Common myeloid progenitor, CD34-positive (primary cell): Measurements from ENCODE around the gene ZDHHC14.

Source experiments
- CTCF ChIA-PET: fragments of 350-600 bp; sonication (Branson Sonifier 250); formaldehyde crosslinking; loops from one replicate; lab custom pipeline; 2021; ENCODE audit warnings: antibody characterized with exemption; lab: Charles Lee
- POLR2A ChIA-PET: fragments of 350-600 bp; sonication (Branson Sonifier 250); formaldehyde crosslinking; loops from one replicate; lab custom pipeline; 2021; ENCODE audit warnings: antibody characterized with exemption; lab: Charles Lee
- DNase-seq, 3 donors: peaks; one replicate each; pipeline versions ENCODE4 v3.0.0 to v3.0.0-alpha.2; 2013
- H3K27ac ChIP-seq, 2 experiments: 1 replicate in 1 of 2; 2 replicates in 1 of 2; pipeline ENCODE4 v1.7.0; 2013; ENCODE audit warnings: inconsistent platforms in 2 of 2, low read length in 2 of 2, mild to moderate bottlenecking in 2 of 2, low read depth in 1 of 2, moderate library complexity in 1 of 2; ENCODE audit not compliant: severe bottlenecking in 2 of 2, insufficient read depth in 1 of 2, poor library complexity in 1 of 2
- H3K27me3 ChIP-seq, 5 experiments: replicated peaks in 2 of 5; 1 replicate in 3 of 5; 2 replicates in 2 of 5; pipeline versions ENCODE4 v1.6.1 to v1.7.0; 2013; ENCODE audit warnings: low read length in 4 of 5, mild to moderate bottlenecking in 2 of 5, moderate library complexity in 2 of 5, inconsistent platforms in 1 of 5; ENCODE audit not compliant: insufficient read depth in 5 of 5, control insufficient read depth in 4 of 5
- H3K36me3 ChIP-seq, 4 experiments: 1 replicate in 2 of 4; 2 replicates in 2 of 4; pipeline versions ENCODE4 v1.6.1 to v1.7.0; 2013; ENCODE audit warnings: low read length in 3 of 4, control low read depth in 1 of 4, mild to moderate bottlenecking in 1 of 4; ENCODE audit not compliant: control insufficient read depth in 4 of 4, insufficient read depth in 4 of 4
- H3K4me1 ChIP-seq, 4 experiments: 1 replicate in 3 of 4; 2 replicates in 1 of 4; pipeline versions ENCODE4 v1.6.1 to v1.7.1; 2013; ENCODE audit warnings: low read length in 3 of 4, mild to moderate bottlenecking in 3 of 4, control low read depth in 1 of 4, inconsistent platforms in 1 of 4, moderate library complexity in 1 of 4; ENCODE audit not compliant: control insufficient read depth in 4 of 4, insufficient read depth in 4 of 4; ENCODE audit errors: control extremely low read depth in 1 of 4
- H3K4me3 ChIP-seq, 7 experiments: 1 replicate in 4 of 7; 2 replicates in 3 of 7; pipeline versions ENCODE4 v1.5.1 to v1.7.0; 2013; ENCODE audit warnings: mild to moderate bottlenecking in 7 of 7, low read length in 6 of 7, moderate library complexity in 6 of 7, inconsistent platforms in 2 of 7, low read depth in 2 of 7, control low read depth in 1 of 7; ENCODE audit not compliant: insufficient read depth in 4 of 7, control insufficient read depth in 1 of 7; ENCODE audit errors: extremely low read depth in 1 of 7
- H3K9me3 ChIP-seq, 5 experiments: 1 replicate in 4 of 5; 2 replicates in 1 of 5; pipeline versions ENCODE4 v1.6.1 to v1.7.1; 2013; ENCODE audit warnings: low read length in 4 of 5, mild to moderate bottlenecking in 2 of 5, inconsistent platforms in 1 of 5, low read depth in 1 of 5, moderate library complexity in 1 of 5; ENCODE audit not compliant: control insufficient read depth in 4 of 5, insufficient read depth in 2 of 5; ENCODE audit errors: control extremely low read depth in 1 of 5
- WGBS: methylation state at CpG from one replicate; pipeline ENCODE4 v1.1.5; 2013; ENCODE audit not compliant: insufficient coverage; 5-methylcytosine and 5-hydroxymethylcytosine counted together

Gene ZDHHC14

GRCh38 chr6:157593596-157593995 is 212.6 kb downstream of the ZDHHC14 start:
- no peaks in the 10 kb centered on the region for H3K27me3 ChIP-seq
- H3K36me3 ChIP-seq, result no peaks in the 10 kb centered on the region
- H3K4me1 ChIP-seq, result no peaks in the 10 kb centered on the region
- no peak overlapping the region for H3K27ac ChIP-seq
- no peak overlapping the region for H3K4me3 ChIP-seq
- peaks cover 3 to 20% (median 12%) of the 10 kb centered on the region in 5 experiments for H3K9me3 ChIP-seq
- ChIA-PET CTCF (interaction anchor here (1.3 to 2.5 kb wide), 3 partner anchors 19 to 132 kb away, joined by 3 to 8 read pairs (median 6); no protein-coding TSS in a partner anchor), POLR2A (no interaction called here)
- DNase-seq, result no peak
- WGBS, result 92% methylated on average over 6 of the region's 8 CpGs

- no peaks in the 10 kb centered on the region for H3K36me3 ChIP-seq
- CTCF ChIA-PET, result interaction anchor here (0.8 to 2.5 kb wide), 5 partner anchors 18 to 134 kb away, joined by 3 to 8 read pairs (median 3); no protein-coding TSS in a partner anchor
- H3K4me1 ChIP-seq, result no peaks in the 10 kb centered on the region
- peaks cover 1 to 15% (median 8%) of the 10 kb centered on the region in 5 experiments for H3K9me3 ChIP-seq
- H3K4me3 ChIP-seq, result no peak overlapping the region
- WGBS, result 100% methylated on average over 5 of the region's 7 CpGs
- H3K27me3 ChIP-seq, result no peaks in the 10 kb centered on the region
- H3K27ac ChIP-seq, result no peak overlapping the region
- no peak for DNase-seq
- POLR2A ChIA-PET, result no interaction called here
Observed at GRCh38 chr6:157594292-157594691, 213.3 kb downstream of the ZDHHC14 start.

- no peaks in the 10 kb centered on the region for H3K4me1 ChIP-seq
- ChIA-PET CTCF (interaction anchor here (0.8 to 3.6 kb wide), 11 partner anchors 8 to 280 kb away, joined by 3 to 18 read pairs (median 5); partner anchors contain the start of gene TMEM242), POLR2A (no interaction called here)
- no peak overlapping the region for H3K27ac ChIP-seq
- no peaks in the 10 kb centered on the region for H3K36me3 ChIP-seq
- H3K9me3 ChIP-seq, result peaks cover 0 to under 1% (median 0%) of the 10 kb centered on the region in 5 experiments
- H3K27me3 ChIP-seq, result no peaks in the 10 kb centered on the region
- 97% methylated on average over 4 of the region's 8 CpGs for WGBS
- DNase-seq, result no peak
- no peak overlapping the region for H3K4me3 ChIP-seq
Observed at GRCh38 chr6:157595768-157596167, 214.8 kb downstream of the ZDHHC14 start.

GRCh38 chr6:157596461-157596860 is 215.5 kb downstream of the ZDHHC14 start:
- CTCF ChIA-PET, result interaction anchor here (0.9 to 3.6 kb wide), 15 partner anchors 9 to 281 kb away, joined by 3 to 18 read pairs (median 4); partner anchors contain the start of gene TMEM242
- H3K4me3 ChIP-seq, result no peak overlapping the region
- 95% methylated on average over 6 of the region's 6 CpGs for WGBS
- DNase-seq, result no peak
- no peak overlapping the region for H3K27ac ChIP-seq
- H3K4me1 ChIP-seq, result no peaks in the 10 kb centered on the region
- no peaks in the 10 kb centered on the region for H3K27me3 ChIP-seq
- POLR2A ChIA-PET, result no interaction called here
- H3K36me3 ChIP-seq, result no peaks in the 10 kb centered on the region
- no peaks in the 10 kb centered on the region for H3K9me3 ChIP-seq

GRCh38 chr6:157596886-157597285 is 215.9 kb downstream of the ZDHHC14 start:
- Histone ChIP-seq H3K27ac (no peak overlapping the region), H3K4me3 (no peak overlapping the region), H3K36me3 (no peaks in the 10 kb centered on the region), H3K4me1 (no peaks in the 10 kb centered on the region), H3K27me3 (no peaks in the 10 kb centered on the region), H3K9me3 (no peaks in the 10 kb centered on the region)
- DNase-seq, result no peak
- 98% methylated on average over 15 of the region's 15 CpGs for WGBS
- ChIA-PET CTCF (interaction anchor here (0.8 to 3.6 kb wide), 20 partner anchors 9 to 282 kb away, joined by 3 to 18 read pairs (median 4); partner anchors contain the start of gene TMEM242), POLR2A (no interaction called here)

GRCh38 chr6:157597461-157598312 is 216.7 kb downstream of the ZDHHC14 start:
- H3K9me3 ChIP-seq, result no peaks in the 10 kb centered on the region
- H3K27ac ChIP-seq, result no peak overlapping the region
- POLR2A ChIA-PET, result no interaction called here
- H3K27me3 ChIP-seq, result no peaks in the 10 kb centered on the region
- 48% methylated on average over 8 of the region's 9 CpGs for WGBS
- no peaks in the 10 kb centered on the region for H3K4me1 ChIP-seq
- H3K4me3 ChIP-seq, result no peak overlapping the region
- no peaks in the 10 kb centered on the region for H3K36me3 ChIP-seq
- peak; percentile 38 to 58 (median 51) for DNase-seq
- CTCF ChIA-PET, result interaction anchor here (0.8 to 3.6 kb wide), 20 partner anchors 8 to 282 kb away, joined by 3 to 18 read pairs (median 4); partner anchors contain the start of gene TMEM242

DNA sequence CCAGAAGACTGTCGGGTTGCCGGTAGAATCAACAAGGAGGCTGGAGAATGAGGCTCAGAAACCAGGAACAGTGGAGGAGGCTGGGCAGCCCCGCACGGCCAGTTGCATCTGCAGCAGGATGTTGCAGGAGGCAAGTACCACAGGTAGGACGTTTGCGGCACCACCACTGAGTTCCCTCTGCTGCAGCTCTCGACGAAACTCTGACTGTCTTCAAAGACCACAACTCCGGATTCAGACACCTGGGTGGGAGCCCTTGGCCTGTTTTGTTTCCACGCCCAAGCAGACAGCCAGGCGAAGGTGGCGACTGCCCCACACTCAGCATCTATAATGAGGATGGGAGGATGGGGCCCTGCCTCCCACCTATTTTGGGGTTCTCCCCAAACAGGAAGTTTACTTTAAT is 218.2 kb downstream of the ZDHHC14 start:
- WGBS, result 93% methylated on average over 10 of the region's 12 CpGs
- Histone ChIP-seq H3K27me3 (no peaks in the 10 kb centered on the region), H3K27ac (no peak overlapping the region), H3K9me3 (no peaks in the 10 kb centered on the region), H3K4me3 (no peak overlapping the region), H3K36me3 (no peaks in the 10 kb centered on the region), H3K4me1 (no peaks in the 10 kb centered on the region)
- DNase-seq, result no peak
- ChIA-PET CTCF (interaction anchor here (1.1 to 3.5 kb wide), 3 partner anchors 16 to 136 kb away, joined by 3 to 15 read pairs (median 5); no protein-coding TSS in a partner anchor), POLR2A (no interaction called here)
